Adrenal gland (tissue), 5 donors: ENCODE results near the gene C1QL4.

Experiments
- CTCF ChIP-seq, 6 experiments: fragments of 450-650 bp in 4 of 6; fragments of 200-600 bp in 2 of 6; sonication (generic) in 1 of 6; IDR thresholded peaks; 1 replicate in 5 of 6; 2 replicates in 1 of 6; pipeline versions ENCODE4 v1.5.1 to v1.8.0; 2016 to 2021; ENCODE audit warnings: antibody characterized with exemption in 6 of 6, mild to moderate bottlenecking in 2 of 6, moderate library complexity in 1 of 6
- POLR2A ChIP-seq, 2 donors: fragments of 450-650 bp; IDR thresholded peaks; one replicate each; pipeline ENCODE4 v1.6.1; 2017; ENCODE audit warnings: antibody characterized with exemption in 2 of 2, mild to moderate bottlenecking in 2 of 2, moderate library complexity in 1 of 2
- donor health status: DM: no; HTN: no; CAD: no.

GRCh38 chr12:49330631-49331379 is 6.2 kb downstream of the C1QL4 start:
- TF ChIP-seq CTCF (IDR thresholded peaks at IDR 0.05) (no peak), POLR2A (IDR thresholded peaks at IDR 0.05) (no peak)
